ENCODE measurements around the gene CEP78.
"Not testable (repeated sequence)": the region's sequence is repeated elsewhere in the genome, so short reads cannot be mapped to it uniquely, and the experiment has no call there.

CEP78 gene, protein sequence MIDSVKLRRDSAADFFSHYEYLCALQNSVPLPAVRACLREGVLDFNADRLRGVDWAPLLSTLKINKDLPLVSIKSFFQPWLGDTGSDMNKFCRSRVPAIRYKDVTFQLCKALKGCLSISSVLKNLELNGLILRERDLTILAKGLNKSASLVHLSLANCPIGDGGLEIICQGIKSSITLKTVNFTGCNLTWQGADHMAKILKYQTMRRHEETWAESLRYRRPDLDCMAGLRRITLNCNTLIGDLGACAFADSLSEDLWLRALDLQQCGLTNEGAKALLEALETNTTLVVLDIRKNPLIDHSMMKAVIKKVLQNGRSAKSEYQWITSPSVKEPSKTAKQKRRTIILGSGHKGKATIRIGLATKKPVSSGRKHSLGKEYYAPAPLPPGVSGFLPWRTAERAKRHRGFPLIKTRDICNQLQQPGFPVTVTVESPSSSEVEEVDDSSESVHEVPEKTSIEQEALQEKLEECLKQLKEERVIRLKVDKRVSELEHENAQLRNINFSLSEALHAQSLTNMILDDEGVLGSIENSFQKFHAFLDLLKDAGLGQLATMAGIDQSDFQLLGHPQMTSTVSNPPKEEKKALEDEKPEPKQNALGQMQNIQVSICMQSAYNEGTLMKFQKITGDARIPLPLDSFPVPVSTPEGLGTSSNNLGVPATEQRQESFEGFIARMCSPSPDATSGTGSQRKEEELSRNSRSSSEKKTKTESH

DNA sequence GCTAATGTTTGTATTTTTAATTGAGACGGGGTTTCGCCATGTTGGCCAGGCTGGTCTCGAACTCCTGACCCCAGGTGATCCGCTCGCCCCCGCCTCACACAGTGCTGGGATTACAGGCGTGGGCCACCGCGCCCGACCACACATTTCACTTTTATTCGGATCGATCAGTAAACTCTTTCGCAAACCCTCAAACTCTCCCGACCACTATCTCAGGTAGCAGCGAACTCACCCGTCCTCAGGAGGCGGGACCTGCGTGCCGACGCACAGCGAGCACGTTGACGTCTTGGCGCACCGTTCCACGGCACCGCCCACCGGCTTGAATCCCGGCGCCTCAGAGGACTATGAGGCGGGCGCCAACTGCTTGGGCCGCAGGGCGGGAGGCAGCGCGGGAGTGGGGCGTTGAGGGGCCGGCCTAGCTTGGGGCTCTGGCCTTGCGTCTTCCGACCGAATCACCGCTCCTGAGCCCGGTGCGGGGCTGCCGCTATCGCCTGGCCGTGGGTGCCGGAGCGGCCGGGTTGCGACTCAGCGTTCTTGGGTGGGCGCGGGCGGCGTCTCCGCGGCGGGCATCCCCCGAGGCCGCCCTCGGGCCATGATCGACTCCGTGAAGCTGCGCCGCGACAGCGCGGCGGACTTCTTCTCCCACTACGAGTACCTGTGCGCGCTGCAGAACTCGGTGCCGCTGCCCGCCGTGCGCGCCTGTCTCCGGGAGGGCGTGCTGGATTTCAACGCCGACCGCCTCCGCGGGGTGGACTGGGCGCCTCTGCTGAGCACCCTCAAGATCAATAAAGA is at the start of gene CEP78:
CEP78 (plus strand) TSS at position 314 of the 789 bp plus-strand sequence; CDS start at position 590, 276 bp downstream.
- DNase-seq: peak; percentile 91

DNA sequence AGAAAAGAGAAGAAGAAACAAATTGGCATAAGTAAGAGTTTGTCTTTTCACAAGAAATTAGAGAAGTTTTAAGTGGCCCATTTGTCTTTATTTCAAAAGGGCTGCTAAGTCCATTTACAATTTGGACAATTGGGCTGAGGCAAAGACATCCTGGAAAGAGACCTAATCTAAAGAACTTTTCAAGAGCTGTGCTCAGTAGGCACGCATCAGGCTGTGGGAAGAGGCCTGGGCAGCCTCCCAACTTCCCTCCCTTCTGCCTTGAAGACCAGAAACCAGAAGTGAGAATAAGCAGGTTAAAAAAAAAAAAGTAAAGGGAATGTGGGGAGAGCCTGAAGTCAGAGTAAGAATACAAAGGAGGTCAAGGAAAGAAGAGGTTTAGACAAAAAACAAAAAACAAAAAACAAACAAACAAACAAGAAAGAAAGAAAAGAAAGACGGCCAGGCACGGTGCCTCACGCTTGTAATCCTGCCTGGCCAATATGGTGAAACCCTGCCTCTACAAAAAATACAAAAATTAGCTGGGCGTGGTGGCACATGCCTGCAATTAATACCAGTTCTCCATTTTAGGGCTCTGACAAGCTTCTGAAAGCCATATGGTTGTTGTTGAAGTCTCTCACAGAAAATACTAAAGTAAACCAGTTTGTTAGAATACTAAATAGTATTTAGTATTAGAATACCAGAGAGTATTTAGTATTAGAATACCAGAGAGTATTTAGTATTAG is 48.0 kb upstream of the CEP78 start:
- DNase-seq: no peak

DNA sequence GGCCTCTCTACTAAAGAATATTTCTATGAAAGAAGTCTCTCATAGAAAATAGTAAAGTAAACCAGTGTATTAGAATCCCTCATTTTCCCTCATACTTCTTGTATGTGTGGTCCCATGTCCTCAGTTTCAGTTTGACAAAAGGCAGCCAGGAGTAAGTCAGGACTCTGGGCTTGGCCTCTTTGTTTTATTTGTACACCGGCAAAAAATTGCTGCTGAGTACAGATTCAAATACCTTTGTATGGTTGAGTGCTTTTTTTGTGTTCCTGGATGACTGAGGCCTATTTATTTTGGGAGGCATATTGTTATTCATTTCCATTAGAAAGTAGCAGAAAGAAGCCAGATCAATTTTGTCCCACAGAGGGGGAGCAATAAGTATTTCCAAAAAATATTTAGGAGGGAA is 47.3 kb upstream of the CEP78 start:
- no peak for DNase-seq

DNA sequence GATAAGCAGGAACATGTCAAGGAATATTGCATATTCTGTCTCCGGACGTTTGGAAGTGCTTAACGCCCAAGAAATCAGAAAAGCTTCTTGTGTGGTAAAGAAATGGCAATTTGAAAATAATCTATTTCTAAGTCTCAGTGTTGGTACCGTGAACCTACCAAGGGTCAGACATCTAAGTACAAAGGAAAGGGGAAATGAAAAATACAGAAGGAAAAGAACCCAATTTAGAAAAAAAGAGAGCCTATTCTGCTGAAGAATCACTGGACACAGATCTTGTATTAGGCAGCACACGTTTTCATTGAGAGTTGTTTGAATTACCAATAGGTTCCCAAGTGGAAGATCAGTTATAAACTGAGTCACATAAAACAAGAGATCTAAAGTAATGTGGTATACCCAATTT is 46.9 kb upstream of the CEP78 start:
- no peak for DNase-seq

DNA sequence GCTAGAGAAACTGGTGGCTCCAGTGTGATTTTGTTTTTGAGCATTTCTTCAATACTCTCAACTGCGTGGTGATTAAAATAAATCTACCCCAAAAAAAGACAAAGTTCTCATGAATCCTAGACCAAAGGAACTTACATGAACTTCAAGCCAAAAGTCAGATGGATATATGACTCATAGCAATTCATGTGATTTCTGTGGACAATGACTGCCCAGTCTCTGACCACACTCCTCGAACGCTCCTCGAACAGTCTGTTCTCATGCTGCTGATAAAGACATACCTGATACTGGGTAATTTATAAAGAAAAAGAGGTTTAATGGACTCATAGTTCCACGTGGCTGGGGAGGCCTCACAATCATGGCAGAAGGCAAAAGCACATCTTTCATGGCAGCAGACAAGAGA is 46.4 kb upstream of the CEP78 start:
- DNase-seq: no peak

DNA sequence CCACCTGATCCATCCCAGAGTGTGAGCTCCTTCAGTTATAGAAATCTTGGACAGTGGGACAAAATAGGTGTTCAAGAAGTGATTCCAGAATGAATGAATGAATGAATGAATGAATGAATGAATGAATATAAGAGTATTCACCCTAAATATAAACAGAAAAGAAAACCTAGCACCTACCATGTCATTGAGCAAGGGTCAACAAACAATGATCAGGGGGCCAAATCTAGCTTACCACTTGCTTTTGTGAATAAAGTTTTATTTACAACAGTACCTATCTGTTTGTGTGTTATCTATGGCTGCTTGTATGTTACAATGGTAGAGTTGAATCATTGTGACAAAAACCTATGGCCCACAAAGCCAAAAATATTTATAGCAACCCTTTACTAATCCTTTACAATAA is 43.9 kb upstream of the CEP78 start:
- no peak for DNase-seq

DNA sequence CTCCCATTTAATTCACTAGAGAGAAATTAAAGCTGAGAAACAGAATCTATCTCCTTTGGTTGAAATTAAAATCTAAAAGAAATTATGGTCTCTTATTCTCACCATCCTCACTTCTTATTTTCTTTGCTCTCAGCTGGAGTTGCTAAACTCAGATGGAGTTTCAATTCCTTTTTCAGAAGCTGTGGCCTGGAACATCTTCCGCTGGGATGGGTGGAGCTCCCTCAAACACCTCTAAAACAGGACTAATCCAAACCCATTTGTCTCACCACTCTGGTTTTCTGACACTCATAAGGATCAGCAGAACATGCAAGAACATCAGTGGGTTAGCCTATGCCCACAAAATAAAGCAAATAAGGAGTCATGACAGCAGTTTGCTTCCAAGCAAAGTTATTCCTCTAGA is 39.6 kb upstream of the CEP78 start:
- no peak for DNase-seq

DNA sequence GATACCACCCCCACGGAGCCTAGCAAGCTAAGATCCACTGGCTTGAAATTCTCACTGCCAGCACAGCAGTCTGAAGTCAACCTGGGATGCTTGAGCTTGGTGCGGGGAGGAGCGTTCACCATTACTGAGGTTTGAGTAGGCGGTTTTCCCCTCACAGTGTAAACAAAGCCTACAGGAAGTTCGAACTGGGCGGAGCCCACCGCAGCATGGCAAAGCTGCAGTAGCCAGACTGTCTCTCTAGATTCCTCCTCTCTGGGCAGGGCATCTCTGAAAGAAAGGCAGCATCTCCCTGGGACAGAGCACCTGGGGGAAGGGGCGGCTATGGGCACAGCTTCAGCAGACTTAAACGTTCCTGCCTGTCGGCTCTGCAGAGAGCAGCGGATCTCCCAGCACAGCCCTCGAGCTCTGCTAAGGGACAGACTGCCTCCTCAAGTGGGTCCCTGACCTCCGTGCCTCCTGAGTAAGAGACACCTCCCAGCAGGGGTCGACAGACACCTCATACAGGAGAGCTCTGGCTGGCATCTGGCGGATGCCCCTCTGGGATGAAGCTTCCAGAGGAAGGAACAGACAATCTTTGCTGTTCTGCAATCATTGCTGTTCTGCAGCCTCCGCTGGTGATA is 34.6 kb upstream of the CEP78 start:
- not testable (repeated sequence) for DNase-seq

DNA sequence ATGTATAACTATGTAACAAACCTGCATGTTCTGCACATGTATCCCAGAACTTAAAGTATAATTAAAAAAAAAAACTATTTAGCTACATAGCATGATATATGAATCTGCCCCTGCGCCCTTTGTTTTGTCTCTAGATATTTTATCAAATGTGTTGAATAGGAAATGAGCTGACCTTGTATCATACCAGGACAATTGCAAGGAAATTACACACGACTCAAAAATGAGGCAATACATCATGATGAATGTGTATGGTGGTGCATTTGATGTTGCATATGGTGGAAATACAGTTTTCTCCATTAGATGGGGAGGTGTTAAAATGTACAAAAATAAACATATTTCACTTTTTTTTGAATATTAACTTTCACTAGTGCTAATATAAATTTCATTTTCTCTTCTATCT is 28.6 kb upstream of the CEP78 start:
- no peak for DNase-seq

DNA sequence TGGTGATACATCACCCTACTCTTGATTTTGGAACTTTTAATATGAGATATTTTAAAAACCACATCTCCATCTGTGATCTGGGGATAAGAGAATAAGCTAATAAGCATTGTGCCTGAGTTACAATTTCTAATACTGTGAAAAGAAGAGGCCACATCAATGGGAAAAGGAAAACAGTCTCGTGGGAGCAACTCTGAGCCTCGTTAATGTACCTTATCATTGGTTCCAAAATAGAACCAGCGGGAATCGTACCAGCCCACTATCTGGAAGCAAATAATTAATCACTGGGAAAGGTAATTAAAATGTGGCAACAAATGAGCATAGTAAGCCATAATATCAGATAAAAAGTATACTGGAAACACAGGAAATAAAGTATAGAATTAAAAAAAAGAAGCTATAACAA is 28.0 kb upstream of the CEP78 start:
- no peak for DNase-seq

DNA sequence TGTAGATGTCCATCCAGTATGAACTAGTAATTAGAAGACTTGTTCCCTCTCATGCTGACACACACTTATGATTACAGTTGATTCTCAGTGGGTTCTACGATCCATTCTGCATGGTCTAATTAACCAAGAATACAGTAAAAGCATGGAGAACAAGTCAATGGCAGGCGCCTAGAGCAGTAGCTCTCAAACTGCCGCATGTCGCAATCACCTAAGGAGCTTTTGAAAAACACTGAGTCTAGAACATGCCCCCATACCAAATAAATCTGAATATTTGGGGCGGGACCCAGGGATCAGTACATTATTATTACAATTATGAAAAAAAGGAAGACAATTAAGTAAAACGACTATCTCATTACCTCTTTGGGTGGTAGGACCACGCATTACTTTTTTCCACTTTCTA is 26.7 kb upstream of the CEP78 start:
- DNase-seq: no peak

DNA sequence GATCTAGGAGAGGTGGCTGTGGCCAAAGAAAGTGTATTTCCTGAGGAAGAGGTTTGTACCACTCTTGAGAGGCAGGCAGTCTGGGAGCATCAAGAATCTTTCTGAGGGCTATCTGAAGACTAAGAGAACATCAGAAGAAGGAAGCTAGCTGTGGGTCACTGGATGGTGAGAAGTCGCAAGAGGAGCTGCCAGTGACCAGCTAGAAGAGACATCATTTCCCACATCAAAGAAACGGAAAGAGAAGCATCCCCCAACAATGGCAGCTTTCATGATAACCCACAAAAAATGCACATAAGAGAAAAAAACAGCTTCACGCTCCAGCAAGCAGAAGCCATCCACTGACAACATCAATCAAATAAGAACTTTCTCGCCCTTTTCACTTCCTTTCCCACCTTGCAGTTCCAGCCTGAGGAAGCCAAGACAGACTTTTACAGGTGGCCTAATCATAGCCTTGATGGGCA is 25.0 kb upstream of the CEP78 start:
- DNase-seq: no peak

DNA sequence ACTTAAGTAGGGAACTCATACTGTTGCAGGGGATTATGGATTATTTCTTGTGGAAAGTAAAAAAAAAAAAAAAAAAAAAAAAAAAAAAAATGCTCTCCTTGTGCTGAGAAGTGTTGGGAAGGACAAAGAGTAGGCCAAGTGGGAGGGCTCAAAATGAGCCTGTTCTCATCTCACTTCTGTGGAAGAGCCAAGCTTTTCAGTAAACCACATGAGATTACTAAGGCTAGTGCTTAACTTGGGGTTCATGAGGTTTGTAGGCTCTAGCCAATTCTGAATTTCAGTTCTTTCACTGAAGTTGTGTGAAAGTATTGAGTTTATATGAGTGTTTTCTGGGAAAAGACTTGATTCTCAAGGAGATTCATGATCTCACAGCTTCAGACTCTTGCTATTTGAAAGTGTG is 23.0 kb upstream of the CEP78 start:
- DNase-seq: no peak

DNA sequence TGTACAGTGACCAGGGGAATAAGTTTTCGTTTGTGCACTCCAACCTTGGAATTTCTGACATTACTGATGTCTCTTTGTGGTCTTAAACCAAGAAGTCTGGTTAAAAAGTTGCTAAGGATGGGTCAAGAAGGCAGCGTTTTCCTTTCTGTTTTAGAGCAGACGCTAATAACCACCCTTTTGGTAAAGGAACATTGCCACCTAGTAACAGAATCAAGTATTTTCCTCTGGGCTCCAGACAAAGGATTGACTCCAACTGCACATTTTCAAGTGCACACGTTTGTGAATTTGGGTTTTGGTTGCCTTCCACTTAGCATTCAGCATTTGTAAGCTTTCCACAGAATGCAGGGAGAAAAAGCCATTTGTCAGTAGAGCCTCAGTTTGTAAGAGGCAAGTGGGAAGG is 22.2 kb upstream of the CEP78 start:
- DNase-seq: no peak

DNA sequence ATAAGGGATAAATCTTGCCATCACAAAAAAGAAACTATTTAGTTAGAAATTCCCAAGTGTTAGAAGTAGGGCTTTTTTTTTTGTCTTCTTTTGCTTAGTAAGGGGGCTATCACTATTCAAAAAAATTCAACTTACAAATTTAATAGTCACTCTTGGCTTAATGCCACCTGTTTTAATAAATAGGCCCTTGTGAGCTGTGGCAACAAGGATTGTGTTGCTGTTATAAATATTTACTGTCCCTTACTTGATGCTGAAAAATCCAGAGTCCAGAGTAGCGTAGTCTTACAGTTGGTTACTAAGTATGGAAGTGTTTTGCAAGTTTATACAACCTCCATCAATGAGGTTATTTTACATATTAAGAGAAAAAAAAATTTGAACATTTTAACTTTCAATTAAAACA is 21.4 kb upstream of the CEP78 start:
- DNase-seq: no peak

DNA sequence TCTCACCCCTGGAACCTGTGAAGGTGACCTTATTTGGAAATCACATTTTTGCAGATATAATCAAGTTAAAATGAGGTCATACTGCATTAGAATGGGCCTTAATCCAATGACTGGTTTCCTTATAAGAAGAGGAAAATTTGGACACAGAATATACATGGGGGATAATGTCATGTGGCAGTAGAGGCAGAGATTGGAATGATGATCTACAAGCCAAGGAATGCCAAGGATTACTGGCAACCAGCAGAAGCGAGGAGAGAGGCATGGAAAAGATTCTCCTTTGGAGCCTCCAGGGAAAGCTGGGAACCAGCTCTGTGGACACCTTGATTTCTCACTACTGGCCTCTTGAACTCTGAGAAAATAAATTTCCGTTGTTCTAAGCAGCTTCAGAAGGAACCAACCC is 20.2 kb upstream of the CEP78 start:
- DNase-seq: peak; percentile 69

DNA sequence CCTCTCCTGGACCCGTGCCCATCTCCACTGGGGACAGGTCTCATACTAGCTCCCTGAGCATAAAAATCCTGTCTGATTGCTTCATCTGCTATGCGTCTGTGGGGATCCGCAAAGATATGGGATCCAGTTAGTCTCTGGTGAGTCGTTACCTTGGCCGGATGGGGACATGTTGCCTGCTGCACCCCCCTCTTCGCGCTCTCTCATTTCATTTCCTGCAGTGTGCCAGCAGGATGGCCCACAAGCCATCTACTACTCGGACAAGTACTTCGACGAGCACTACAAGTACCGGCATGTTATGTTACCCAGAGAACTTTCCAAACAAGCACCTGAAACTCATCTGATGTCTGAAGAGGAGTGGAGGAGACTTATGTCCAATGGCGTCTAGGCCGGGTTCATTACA is 17.0 kb upstream of the CEP78 start:
- DNase-seq: no peak

DNA sequence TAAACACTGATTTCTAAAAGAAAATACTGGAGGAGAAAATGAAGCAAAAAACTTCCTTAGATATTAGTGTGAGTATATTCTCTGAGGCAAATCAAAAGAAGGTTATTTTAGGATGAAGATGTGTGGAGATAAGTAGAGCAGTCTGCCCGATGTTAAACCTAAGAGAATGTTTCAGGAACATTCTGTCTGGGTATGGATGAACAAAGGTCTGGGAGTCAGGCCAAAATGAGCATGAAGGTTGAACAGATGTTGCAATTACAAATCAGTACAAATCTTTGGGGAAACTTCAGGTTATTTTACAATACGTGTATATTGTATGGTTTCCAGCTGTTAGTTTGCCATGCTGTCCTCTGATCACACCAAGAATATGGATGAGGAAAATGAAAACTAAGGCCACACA is 14.4 kb upstream of the CEP78 start:
- no peak for DNase-seq

DNA sequence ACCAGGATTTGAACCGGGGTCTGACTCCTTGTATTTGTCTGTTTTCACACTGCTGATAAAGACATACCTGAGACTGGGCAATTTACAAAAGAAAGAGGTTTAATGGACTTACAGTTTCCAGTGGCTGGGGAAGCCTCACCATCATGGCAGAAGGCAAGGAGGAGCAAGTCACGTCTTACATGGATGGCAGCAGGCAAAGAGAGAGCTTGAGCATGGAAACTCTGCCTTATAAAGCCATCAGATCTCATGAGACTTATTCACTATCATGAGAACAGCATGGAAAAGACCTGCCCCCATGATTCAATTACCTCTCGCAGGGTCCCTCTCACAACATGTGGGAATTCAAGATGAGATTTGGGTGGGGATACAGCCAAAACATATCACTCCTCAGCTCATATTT is 14.0 kb upstream of the CEP78 start:
- not testable (repeated sequence) for DNase-seq

DNA sequence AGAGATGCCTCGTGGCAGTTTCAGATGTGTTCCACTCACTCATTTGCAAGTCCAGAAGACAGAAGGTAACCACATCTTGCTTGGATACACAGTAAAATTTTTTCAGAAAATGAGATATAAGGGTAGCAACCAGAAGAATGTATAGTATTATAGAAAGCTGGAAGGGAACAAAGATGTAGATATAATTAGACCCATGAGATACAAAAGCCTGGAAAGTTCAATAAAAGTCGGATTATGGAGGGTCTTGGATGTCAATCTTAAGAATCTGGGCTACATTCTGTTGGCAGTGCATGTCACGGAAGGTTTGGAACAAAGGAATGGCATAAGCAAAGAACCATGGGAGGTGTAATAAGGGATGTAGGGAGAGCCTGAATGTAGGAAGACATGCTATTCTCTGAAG is 5.1 kb upstream of the CEP78 start:
- DNase-seq: no peak

DNA sequence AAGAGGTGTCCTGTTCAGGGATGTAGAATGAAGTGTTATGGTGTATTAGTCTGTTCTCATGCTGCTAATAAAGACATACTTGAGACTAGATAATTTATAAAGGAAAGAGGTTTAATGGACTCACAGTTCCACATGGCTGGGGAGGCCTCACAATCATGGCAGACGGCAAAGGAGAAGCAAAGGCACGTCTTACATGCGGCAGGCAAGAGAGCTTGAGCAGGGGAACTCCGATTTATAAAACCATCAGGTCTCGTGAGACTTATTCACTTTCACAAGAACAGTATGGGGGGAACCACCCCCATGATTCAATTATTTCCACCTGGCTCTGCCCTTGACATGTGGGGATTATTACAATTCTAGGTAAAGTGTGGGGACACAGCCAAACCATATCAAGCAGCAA is 3.4 kb upstream of the CEP78 start:
- not testable (repeated sequence) for DNase-seq

DNA sequence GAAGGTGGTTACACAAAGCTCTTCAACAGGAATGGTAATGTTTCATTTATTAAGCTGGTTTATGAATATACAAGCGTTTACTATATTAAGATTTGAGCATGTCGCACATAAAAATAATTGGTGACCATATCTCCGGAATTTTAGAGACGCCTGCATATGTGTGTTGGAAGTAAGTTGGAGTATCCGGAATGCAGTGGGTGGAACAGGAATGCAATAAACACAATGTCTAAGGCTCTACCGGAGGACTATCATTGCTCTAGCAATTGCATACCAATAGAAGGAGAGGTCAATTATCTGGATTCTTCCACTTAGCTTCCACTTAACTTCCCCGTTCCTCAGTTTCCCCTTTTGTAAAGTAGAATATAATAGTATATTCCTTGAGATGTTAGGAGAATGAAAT is 1.1 kb upstream of the CEP78 start:
- peak; percentile 54 for DNase-seq

All from fibroblast of skin of right quadriceps (primary cell).